PC-9 (cell line): ENCODE data around the gene PROK1. TPM values are rescaled to one million over a fixed set of nuclear protein-coding genes. Genes with fewer than 3 reads are reported as not detected.

ENCODE experiments used
- BruUV-seq: library from RNA; stranded (reverse); fragments of 400-500 nt; replicated peaks from 2 replicates; lab custom pipeline; 2021; lab: Mats Ljungman, UMichigan
- CTCF ChIA-PET: fragments of 300-600 bp; sonication (Branson Sonifier 250); formaldehyde crosslinking; loops from one replicate; lab custom pipeline; 2022; ENCODE audit warnings: antibody characterized with exemption; lab: Charles Lee
- POLR2A ChIA-PET: fragments of 300-600 bp; sonication (Branson Sonifier 250); formaldehyde crosslinking; loops from one replicate; lab custom pipeline; 2022; ENCODE audit warnings: antibody characterized with exemption; ENCODE audit not compliant: unreplicated experiment; lab: Charles Lee
- DNase-seq, 2 experiments: peaks; one replicate each; pipeline versions ENCODE4 v3.0.0 to v3.0.0-alpha.2; 2015 to 2022; ENCODE audit warnings: mixed read lengths in 1 of 2
- H2AFZ ChIP-seq: fragments of 200-600 bp; sonication (generic); 2 replicates; pipeline ENCODE4 v1.8.1; 2017; ENCODE audit warnings: antibody characterized with exemption
- H3F3A ChIP-seq: fragments of 200-600 bp; sonication (generic); 2 replicates; pipeline ENCODE4 v1.8.1; 2017; ENCODE audit warnings: antibody characterized with exemption, mild to moderate bottlenecking, low read depth; ENCODE audit not compliant: insufficient read depth
- H3K27ac ChIP-seq: fragments of 200-600 bp; sonication (generic); 2 replicates; pipeline ENCODE4 v1.6.1; 2016; ENCODE audit warnings: mixed run types
- H3K27me3 ChIP-seq: fragments of 200-600 bp; sonication (generic); 2 replicates; pipeline ENCODE4 v1.6.1; 2016; ENCODE audit warnings: low read depth, mixed run types; ENCODE audit not compliant: insufficient read depth
- H3K36me3 ChIP-seq: fragments of 200-600 bp; sonication (generic); 2 replicates; pipeline ENCODE4 v1.6.1; 2016; ENCODE audit warnings: low read depth, mixed run types
- H3K4me1 ChIP-seq: fragments of 200-600 bp; sonication (generic); replicated peaks from 2 replicates; pipeline ENCODE4 v1.6.1; 2016; ENCODE audit warnings: mixed run types; ENCODE audit not compliant: insufficient read depth
- H3K4me2 ChIP-seq: fragments of 200-600 bp; sonication (generic); 2 replicates; pipeline ENCODE4 v1.6.1; 2017; ENCODE audit warnings: mixed run types
- H3K4me3 ChIP-seq: fragments of 200-600 bp; sonication (generic); 2 replicates; pipeline ENCODE4 v1.6.1; 2016; ENCODE audit warnings: mixed run types
- H3K79me2 ChIP-seq: fragments of 200-600 bp; sonication (generic); 2 replicates; pipeline ENCODE4 v1.6.1; 2017; ENCODE audit warnings: low read depth, mixed run types
- H3K9me2 ChIP-seq: fragments of 200-600 bp; sonication (generic); 2 replicates; pipeline ENCODE4 v1.8.1; 2017; ENCODE audit warnings: mild to moderate bottlenecking; ENCODE audit not compliant: insufficient read depth
- H3K9me3 ChIP-seq: fragments of 200-600 bp; sonication (generic); 2 replicates; pipeline ENCODE4 v1.8.1; 2016; ENCODE audit warnings: low read depth; ENCODE audit not compliant: insufficient read depth
- H4K20me1 ChIP-seq: fragments of 200-600 bp; sonication (generic); 2 replicates; pipeline ENCODE4 v1.8.1; 2017; ENCODE audit not compliant: insufficient read depth
- EZH2 ChIP-seq: fragments of 200-600 bp; sonication (generic); IDR thresholded peaks from 2 replicates; pipeline ENCODE4 v1.8.0; 2017; ENCODE audit warnings: antibody characterized with exemption, low read depth
- intact Hi-C: fragments of 100-400 bp; cut with micrococcal nuclease; formaldehyde crosslinking; loops from one replicate; pipeline ENCODE4 v1.10.0; 2022; ENCODE audit not compliant: unreplicated experiment
- total RNA-seq: library from RNA; stranded (reverse); gene quantifications from 2 replicates; pipeline ENCODE4 v1.2.3, GENCODE V29; 2021
- TF ChIP-seq, protein P1 (sequence below): fragments of 200-600 bp; sonication (generic); conservative IDR thresholded peaks from 2 replicates; pipeline ENCODE4 v1.6.1; 2017; ENCODE audit warnings: mixed run types, antibody characterized with exemption, mild to moderate bottlenecking, moderate library complexity

Gene PROK1
- total RNA-seq, 1 experiment from 2014 or later = not detected

DNA sequence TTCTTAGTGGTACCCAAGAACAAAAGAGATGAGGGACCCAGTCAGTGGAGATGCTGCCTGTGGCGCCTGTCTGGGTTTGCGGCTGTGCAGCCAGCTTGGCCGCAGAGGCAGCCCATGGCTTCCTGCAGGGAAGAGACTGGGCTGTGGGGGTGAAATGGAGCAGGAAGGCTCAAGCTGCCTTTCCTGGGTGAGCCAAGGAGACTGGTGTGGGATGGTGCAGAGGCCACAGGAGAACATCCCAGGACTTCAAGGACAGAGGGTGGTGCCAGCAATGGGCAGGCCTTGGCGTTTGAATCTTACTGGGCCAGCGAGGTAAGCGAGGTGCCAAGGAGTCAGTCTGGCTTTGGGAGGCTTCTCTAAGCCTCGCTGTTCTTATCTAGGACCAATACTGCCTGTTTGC lies 41.6 kb downstream of the PROK1 start:
- no peak overlapping the region for H2AFZ ChIP-seq
- no peaks in the 10 kb centered on the region for H4K20me1 ChIP-seq
- no peak overlapping the region for H3K4me2 ChIP-seq
- H3K27me3 ChIP-seq = peaks cover 7% of the 10 kb centered on the region
- no peak for TF ChIP-seq EZH2
- no peak for DNase-seq
- no peaks in the 10 kb centered on the region for H3K9me2 ChIP-seq
- ChIA-PET CTCF (no interaction called here), POLR2A (no interaction called here)
- H3K36me3 ChIP-seq = no peaks in the 10 kb centered on the region
- intact Hi-C loops = no loop called here
- H3K9me3 ChIP-seq = no peaks in the 10 kb centered on the region
- peaks cover 2% of the 10 kb centered on the region; the same call in 1 of the 2 replicates for H3K4me1 ChIP-seq
- H3K4me3 ChIP-seq = no peak overlapping the region
- H3F3A ChIP-seq = no peaks in the 10 kb centered on the region
- no peaks in the 10 kb centered on the region for H3K79me2 ChIP-seq
- BruUV-seq = no TSS peak
- no peak overlapping the region for H3K27ac ChIP-seq

DNA sequence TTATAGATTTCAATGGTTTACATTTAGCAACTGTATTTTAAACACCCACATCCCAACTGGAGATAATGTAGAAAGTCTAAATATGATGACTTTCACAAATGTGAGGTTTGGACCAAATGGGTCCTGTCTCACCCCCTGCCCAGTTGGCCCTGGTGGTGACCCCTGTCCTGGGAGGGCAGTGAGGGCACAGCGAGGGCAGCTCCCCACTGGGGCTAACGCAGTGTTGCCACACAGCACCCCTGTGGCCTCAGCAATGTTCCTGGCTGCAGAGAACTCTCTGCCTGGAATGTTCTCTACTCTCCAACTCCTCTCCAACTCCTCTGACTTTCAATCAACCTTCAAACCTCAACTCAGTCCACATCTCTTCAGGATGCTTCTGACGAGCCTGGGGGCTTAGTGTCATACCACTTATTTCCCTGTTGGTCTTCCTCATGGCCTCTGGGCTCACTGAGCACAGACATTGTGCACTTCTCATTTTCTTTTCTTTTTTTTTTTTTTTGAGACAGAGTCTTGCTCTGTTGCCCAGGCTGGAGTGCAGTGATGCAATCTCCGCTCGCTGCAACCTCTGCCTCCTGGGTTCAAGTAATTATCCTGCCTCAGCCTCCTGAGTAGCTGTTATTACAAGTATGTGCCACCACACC lies 42.2 kb downstream of the PROK1 start:
- Histone ChIP-seq H3F3A (no peaks in the 10 kb centered on the region), H3K4me1 (no peaks in the 10 kb centered on the region), H3K36me3 (no peaks in the 10 kb centered on the region), H3K9me2 (no peaks in the 10 kb centered on the region), H3K9me3 (no peaks in the 10 kb centered on the region), H3K4me3 (no peak overlapping the region), H3K27ac (no peak overlapping the region), H3K4me2 (no peak overlapping the region), H4K20me1 (no peaks in the 10 kb centered on the region), H3K79me2 (no peaks in the 10 kb centered on the region), H3K27me3 (peaks cover 13% of the 10 kb centered on the region), H2AFZ (no peak overlapping the region)
- no peak for DNase-seq
- CTCF ChIA-PET = interaction anchor here (0.5 kb wide), 1 partner anchor 80 kb away, joined by 3 read pairs; no protein-coding TSS in a partner anchor
- BruUV-seq = no TSS peak
- TF ChIP-seq, protein P1, sequence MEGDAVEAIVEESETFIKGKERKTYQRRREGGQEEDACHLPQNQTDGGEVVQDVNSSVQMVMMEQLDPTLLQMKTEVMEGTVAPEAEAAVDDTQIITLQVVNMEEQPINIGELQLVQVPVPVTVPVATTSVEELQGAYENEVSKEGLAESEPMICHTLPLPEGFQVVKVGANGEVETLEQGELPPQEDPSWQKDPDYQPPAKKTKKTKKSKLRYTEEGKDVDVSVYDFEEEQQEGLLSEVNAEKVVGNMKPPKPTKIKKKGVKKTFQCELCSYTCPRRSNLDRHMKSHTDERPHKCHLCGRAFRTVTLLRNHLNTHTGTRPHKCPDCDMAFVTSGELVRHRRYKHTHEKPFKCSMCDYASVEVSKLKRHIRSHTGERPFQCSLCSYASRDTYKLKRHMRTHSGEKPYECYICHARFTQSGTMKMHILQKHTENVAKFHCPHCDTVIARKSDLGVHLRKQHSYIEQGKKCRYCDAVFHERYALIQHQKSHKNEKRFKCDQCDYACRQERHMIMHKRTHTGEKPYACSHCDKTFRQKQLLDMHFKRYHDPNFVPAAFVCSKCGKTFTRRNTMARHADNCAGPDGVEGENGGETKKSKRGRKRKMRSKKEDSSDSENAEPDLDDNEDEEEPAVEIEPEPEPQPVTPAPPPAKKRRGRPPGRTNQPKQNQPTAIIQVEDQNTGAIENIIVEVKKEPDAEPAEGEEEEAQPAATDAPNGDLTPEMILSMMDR = no peak
- TF ChIP-seq EZH2 = no peak
- POLR2A ChIA-PET = no interaction called here
- intact Hi-C loops = no loop called here

DNA sequence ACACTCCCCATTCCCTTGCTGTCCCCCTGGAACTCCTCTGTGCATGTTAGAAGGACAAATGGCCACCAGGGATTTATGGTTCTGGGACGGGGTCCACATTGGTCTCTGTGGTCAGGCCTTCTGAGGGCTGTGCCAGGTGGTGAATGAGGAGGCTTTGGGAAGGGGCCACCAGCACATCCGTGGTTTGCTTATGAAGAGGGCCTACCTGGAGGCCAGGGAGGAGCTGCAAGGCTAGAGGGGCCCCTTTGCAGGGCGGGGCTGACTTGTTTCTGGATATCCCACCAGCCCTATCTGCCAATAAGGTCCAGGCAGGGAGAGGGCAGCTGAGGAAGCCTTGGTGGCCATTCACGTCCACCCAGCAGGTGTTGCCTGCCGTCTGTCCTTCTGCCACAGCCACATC lies 43.1 kb downstream of the PROK1 start:
- no peak overlapping the region for H3K4me3 ChIP-seq
- H2AFZ ChIP-seq = no peak overlapping the region
- no peaks in the 10 kb centered on the region for H3K4me1 ChIP-seq
- ChIA-PET POLR2A (no interaction called here), CTCF (interaction anchor here (0.5 kb wide), 1 partner anchor 81 kb away, joined by 3 read pairs; no protein-coding TSS in a partner anchor)
- H3K4me2 ChIP-seq = no peak overlapping the region
- H3K27ac ChIP-seq = no peak overlapping the region
- H3K36me3 ChIP-seq = no peaks in the 10 kb centered on the region
- H3K27me3 ChIP-seq = peaks cover 22% of the 10 kb centered on the region
- H3K9me3 ChIP-seq = no peaks in the 10 kb centered on the region
- no TSS peak for BruUV-seq
- TF ChIP-seq, protein P1 = no peak
- TF ChIP-seq EZH2 = no peak
- no peaks in the 10 kb centered on the region for H3F3A ChIP-seq
- intact Hi-C loops = no loop called here
- H3K9me2 ChIP-seq = no peaks in the 10 kb centered on the region
- DNase-seq = no peak
- no peaks in the 10 kb centered on the region for H4K20me1 ChIP-seq
- H3K79me2 ChIP-seq = no peaks in the 10 kb centered on the region
